Measurements from ENCODE around the gene ASTN1.

- TF ChIP-seq CTCF (IDR thresholded peaks at IDR 0.05), result no peak
- TF ChIP-seq POLR2A (IDR thresholded peaks at IDR 0.05), result no peak
- no peak for TF ChIP-seq EP300 (IDR thresholded peaks at IDR 0.05)
Observed at GRCh38 chr1:176905648-176906047, 258.9 kb downstream of the ASTN1 start.
